Adipocyte (in vitro differentiated cells): ENCODE results near the gene CD96.
"Not testable (repeated sequence)": the region's sequence is repeated elsewhere in the genome, so short reads cannot be mapped to it uniquely, and the experiment has no call there.

Source experiments
- DNase-seq: peaks from one replicate; pipeline ENCODE4 v3.0.0-alpha.2; 2015; ENCODE audit warnings: low read depth
- H3K27me3 ChIP-seq: replicated peaks from 2 replicates; pipeline ENCODE4 v1.7.0; 2013; ENCODE audit warnings: mild to moderate bottlenecking, low read length, moderate library complexity; ENCODE audit not compliant: control insufficient read depth, insufficient read depth
- H3K36me3 ChIP-seq: 2 replicates; pipeline ENCODE4 v1.7.0; 2013; ENCODE audit warnings: low read length, mild to moderate bottlenecking, moderate library complexity; ENCODE audit not compliant: control insufficient read depth, insufficient read depth, severe bottlenecking
- H3K4me1 ChIP-seq: 2 replicates; pipeline ENCODE4 v1.7.0; 2013; ENCODE audit warnings: mild to moderate bottlenecking, low read length, moderate library complexity; ENCODE audit not compliant: control insufficient read depth, insufficient read depth
- H3K4me3 ChIP-seq: 2 replicates; pipeline ENCODE4 v1.7.0; 2013; ENCODE audit warnings: mild to moderate bottlenecking, low read length, moderate library complexity
- H3K9ac ChIP-seq: 2 replicates; pipeline ENCODE4 v1.7.0; 2013; ENCODE audit warnings: mild to moderate bottlenecking, low read length, moderate library complexity
- H3K9me3 ChIP-seq: 2 replicates; pipeline ENCODE4 v1.7.0; 2013; ENCODE audit warnings: mild to moderate bottlenecking, low read length, moderate library complexity; ENCODE audit not compliant: control insufficient read depth

The CD96 gene

DNA sequence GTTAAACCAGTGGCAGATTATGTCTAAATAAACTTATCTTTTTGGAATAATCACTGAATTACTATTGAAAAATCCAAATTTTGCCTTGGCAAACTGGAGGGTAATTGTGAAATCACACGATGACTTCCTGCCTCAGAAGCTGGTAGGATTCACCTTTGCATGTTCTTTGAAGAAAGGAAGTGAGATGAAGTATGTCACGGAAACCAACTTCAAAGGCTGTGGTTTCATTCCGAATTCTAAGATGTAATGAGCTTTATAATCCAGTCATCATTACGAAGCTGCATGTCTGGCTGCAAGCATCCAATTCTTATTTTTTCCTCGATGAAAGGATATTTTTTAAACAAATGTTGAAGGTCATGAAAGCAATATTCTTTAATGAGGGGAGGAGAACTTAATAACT, 68.2 kb downstream of the CD96 start:
- no peak overlapping the region for H3K4me3 ChIP-seq
- no peaks in the 10 kb centered on the region for H3K9me3 ChIP-seq
- no peaks in the 10 kb centered on the region for H3K27me3 ChIP-seq
- no peaks in the 10 kb centered on the region for H3K36me3 ChIP-seq
- no peaks in the 10 kb centered on the region for H3K4me1 ChIP-seq
- DNase-seq: no peak
- H3K9ac ChIP-seq: no peak overlapping the region

DNA sequence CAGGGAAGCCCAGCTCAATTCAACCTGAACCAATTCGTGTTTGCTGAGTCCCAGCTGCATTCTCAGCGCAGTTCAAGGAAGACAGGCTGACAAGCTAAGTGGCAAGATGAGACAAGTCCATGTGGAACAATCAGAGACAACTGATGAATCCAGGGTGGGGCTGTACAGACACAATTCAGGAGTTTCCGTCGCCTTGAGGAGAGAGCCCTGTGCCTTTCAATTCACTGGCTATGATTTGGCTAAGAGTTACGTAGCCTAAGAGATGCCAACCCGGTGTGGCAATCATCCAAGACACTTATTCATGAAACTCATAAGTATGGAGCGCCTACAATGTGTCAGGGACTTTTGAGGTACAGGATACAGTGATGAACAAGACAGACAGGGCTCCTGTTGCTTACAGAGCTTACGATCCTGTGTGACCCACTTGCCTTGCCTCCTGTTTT, 68.6 kb downstream of the CD96 start:
- no peaks in the 10 kb centered on the region for H3K27me3 ChIP-seq
- H3K9ac ChIP-seq: no peak overlapping the region
- no peaks in the 10 kb centered on the region for H3K4me1 ChIP-seq
- no peaks in the 10 kb centered on the region for H3K9me3 ChIP-seq
- H3K36me3 ChIP-seq: no peaks in the 10 kb centered on the region
- no peak for DNase-seq
- H3K4me3 ChIP-seq: no peak overlapping the region

DNA sequence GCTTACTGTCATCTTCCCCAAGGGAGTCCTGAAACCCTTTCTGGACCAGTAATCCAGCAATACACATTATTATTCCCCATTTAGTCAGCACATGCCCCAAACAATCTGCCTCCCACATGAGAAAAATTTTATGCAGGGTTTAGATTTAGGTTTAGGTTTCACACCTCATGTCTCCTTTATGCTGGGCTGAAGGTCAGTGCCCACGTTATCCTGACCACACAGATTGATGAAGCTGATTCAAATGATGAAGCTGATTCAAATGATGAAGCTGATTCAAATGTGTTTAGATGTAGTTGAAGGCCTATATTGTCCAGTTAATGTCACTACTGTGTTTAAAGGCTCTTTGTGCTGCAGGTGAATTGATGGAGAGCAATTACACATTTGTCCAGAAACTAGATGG, 71.3 kb downstream of the CD96 start:
- H3K9ac ChIP-seq: no peak overlapping the region
- no peak for DNase-seq
- no peaks in the 10 kb centered on the region for H3K4me1 ChIP-seq
- H3K9me3 ChIP-seq: no peaks in the 10 kb centered on the region
- no peaks in the 10 kb centered on the region for H3K36me3 ChIP-seq
- H3K27me3 ChIP-seq: no peaks in the 10 kb centered on the region
- no peak overlapping the region for H3K4me3 ChIP-seq

DNA sequence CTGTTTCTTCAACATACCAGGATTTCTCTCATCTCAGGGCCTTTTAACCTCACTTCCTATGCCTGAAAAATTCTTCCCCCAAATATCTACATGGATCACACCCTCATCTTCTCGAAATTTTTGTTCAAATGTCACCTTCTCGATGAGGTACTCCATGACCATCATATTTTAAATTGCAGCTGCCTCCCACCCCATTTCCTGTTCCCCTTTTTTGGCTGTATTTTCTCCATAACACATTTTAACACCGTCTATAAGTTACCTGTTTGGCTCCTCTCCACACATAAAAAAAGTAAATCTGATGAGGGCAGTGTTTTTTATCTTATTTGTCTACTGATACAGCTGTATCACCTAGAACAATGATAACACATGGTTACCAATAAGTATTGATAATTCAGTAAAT, 73.9 kb downstream of the CD96 start:
- no peaks in the 10 kb centered on the region for H3K36me3 ChIP-seq
- H3K27me3 ChIP-seq: no peaks in the 10 kb centered on the region
- H3K4me1 ChIP-seq: no peaks in the 10 kb centered on the region
- H3K9me3 ChIP-seq: no peaks in the 10 kb centered on the region
- DNase-seq: no peak
- no peak overlapping the region for H3K4me3 ChIP-seq
- H3K9ac ChIP-seq: no peak overlapping the region

DNA sequence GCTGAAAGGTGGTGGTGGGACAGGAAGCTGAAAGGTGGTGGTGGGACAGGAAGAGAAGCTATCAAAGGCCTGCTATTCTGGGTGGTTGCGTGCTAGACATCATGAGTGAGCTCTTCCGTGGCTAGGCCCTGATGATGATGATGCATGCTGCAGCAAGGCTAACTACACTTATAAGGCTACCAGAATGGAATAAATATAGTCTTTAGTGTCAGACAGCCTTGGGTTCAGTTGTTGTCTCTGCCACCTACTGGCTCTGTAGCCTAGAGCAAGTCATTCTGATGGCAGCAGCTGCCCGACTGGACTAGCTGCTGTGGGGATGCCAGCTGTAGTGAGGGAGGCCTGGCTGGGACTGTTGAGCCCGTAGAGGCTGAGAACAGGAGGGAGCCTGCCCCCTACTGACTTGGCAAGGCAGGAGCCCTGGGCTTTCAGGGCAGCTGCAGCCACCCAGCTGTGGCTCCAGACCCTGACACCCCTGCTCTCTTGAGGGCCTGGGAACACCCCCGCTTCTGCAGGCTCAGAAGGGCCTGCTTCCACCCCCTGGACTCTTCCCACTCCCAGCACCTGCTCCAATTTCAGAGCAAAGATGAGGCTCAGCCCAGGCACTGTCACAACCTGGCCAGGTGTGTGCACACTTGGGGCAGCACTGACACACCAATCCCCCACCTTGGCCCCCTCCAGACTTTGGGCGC, 74.6 kb downstream of the CD96 start:
- DNase-seq: no peak

DNA sequence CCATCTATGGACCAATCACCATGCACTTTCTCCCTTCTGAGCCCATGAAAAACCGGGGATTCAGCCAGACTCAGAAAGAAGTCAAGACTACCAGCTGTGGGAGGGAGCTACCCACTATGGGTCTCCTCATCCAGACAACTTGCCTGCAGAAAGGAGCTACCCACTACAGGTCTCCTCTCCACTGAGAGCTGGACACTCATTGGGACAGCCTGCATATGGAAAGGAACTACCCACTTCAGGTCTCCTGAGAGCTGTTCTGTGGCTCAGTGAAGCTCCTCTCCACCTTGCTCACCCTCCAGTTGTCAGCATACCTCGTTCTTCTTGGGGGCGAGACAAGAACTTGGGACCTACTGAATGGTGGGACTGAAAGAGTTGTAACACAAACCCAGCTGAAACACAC, 75.4 kb downstream of the CD96 start:
- Histone ChIP-seq H3K9me3 (no peaks in the 10 kb centered on the region), H3K9ac (no peak overlapping the region), H3K36me3 (no peaks in the 10 kb centered on the region), H3K4me3 (no peak overlapping the region), H3K4me1 (no peaks in the 10 kb centered on the region), H3K27me3 (no peaks in the 10 kb centered on the region)
- DNase-seq: no peak

More for the DNA sequence above, 74.6 kb downstream of the CD96 start:
- Histone ChIP-seq H3K4me1 (no peaks in the 10 kb centered on the region), H3K9me3 (no peaks in the 10 kb centered on the region), H3K9ac (no peak overlapping the region), H3K27me3 (no peaks in the 10 kb centered on the region), H3K4me3 (no peak overlapping the region), H3K36me3 (no peaks in the 10 kb centered on the region)

DNA sequence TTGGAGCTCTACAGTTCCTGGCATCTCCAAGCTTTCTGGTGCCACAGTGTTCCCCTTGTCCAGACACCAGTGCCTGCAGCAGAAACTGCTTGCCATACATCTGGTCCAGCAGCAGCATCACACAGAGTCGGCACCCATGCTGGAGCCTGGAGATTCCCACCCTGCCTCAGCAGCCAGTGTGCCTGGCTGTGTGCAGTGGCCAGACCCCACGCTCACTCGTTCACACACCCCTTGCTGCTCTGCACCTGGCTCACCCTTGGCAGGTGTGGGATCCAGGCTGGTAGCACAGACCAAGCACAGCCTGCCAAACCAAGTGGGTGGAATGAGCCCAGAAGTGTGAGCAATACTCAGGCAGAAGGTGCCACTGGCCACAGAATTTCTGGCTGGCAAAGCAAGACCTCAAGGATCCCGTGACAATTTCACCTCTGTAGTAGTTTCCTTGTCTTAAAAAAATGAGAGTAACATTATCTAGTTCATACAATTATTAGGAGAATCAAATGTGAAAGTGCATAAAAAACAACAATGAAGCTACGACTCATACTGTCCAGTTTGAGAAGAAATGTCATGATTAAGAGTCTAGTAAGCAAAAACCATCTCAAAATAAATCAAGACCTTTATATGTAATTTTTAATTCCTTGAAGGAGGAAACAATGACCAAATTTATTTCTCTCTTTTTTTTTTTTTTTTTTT, 76.1 kb downstream of the CD96 start:
- H3K27me3 ChIP-seq: no peaks in the 10 kb centered on the region
- H3K9ac ChIP-seq: no peak overlapping the region
- no peaks in the 10 kb centered on the region for H3K9me3 ChIP-seq
- no peak overlapping the region for H3K4me3 ChIP-seq
- no peaks in the 10 kb centered on the region for H3K36me3 ChIP-seq
- no peak for DNase-seq
- H3K4me1 ChIP-seq: no peaks in the 10 kb centered on the region

DNA sequence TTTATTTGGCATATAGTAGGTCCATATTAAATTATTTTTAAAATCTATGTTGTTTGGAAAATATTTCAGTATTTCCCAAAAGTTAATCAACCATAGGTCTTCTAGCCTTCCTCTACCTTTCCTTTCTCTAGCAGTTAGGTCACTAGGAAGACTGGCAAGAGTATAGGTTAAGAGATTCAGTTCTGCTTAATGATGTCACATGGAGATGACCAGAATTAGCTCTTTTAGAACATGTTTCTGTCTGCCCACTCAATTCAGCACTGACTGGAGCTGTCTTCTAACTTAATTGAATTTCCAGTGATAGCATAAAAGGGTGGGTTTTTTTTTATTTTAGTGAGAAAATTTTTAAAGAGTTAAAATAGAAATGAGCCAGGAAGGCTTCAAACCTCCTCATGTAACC, 76.9 kb downstream of the CD96 start:
- H3K36me3 ChIP-seq: no peaks in the 10 kb centered on the region
- H3K4me1 ChIP-seq: no peaks in the 10 kb centered on the region
- no peaks in the 10 kb centered on the region for H3K27me3 ChIP-seq
- no peak overlapping the region for H3K9ac ChIP-seq
- no peak overlapping the region for H3K4me3 ChIP-seq
- H3K9me3 ChIP-seq: no peaks in the 10 kb centered on the region
- no peak for DNase-seq

DNA sequence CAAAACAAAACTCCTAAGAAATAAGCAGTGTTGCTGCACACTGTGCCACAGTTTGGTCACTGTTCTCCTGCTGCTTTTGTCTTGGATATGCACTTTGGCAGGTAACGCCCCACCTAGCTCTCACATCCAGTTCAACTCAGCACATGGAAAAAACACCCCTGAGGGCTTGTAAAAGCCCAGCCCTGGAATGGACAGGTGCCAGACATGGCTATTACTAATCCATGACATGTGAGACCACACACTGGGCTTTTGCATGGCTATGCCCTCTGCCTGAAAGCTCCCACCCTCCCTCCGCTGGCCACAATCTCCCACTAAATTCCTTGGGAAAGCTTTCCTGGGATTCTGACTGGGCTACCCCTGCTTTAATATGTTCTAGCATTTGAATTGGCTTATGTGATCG, 77.8 kb downstream of the CD96 start:
- Histone ChIP-seq H3K36me3 (no peaks in the 10 kb centered on the region), H3K9ac (no peak overlapping the region), H3K9me3 (no peaks in the 10 kb centered on the region), H3K27me3 (no peaks in the 10 kb centered on the region), H3K4me3 (no peak overlapping the region), H3K4me1 (no peaks in the 10 kb centered on the region)
- no peak for DNase-seq

DNA sequence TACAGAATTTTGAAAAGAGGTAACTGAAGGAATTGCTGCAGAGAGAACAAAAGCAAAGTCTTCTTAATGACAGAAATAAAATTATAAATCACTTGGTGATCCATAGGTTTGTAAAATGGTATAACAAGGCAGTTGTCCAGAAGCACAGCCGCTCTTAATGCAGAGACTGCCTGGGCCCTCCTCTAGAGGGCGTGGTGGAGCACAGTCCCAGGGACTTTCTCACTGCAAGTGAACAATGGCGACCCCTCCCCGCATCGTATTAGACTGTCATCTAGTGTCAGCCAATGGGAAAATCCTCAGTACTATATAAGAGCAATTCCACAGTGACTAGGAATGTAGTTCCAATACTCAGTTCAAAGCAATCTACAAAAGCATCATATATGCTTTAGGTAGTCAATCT, 79.5 kb downstream of the CD96 start:
- no peaks in the 10 kb centered on the region for H3K4me1 ChIP-seq
- no peak overlapping the region for H3K4me3 ChIP-seq
- no peaks in the 10 kb centered on the region for H3K27me3 ChIP-seq
- H3K9me3 ChIP-seq: no peaks in the 10 kb centered on the region
- H3K9ac ChIP-seq: no peak overlapping the region
- H3K36me3 ChIP-seq: no peaks in the 10 kb centered on the region
- no peak for DNase-seq

DNA sequence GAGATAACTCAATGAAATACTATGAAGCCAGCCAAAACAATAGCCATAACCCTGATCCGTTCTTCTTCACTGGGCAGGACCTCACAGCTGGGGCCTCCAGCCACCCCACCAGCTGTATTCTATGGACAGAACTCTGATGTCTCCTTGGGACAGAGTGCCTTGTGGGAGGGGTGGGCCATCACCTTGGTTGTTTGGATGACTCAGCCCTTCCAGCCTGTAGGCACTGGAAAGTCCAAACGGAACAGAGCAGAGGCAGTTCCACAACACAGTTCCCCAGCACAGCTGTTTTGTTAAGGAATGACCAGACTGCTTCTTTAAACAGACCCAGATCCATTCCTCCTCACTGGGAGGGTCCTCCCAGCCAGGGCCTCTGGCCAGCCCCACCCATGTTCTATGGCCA, 85.1 kb downstream of the CD96 start:
- no peak overlapping the region for H3K9ac ChIP-seq
- DNase-seq: peak; percentile 5
- H3K4me3 ChIP-seq: no peak overlapping the region
- peaks cover 16% of the 10 kb centered on the region for H3K9me3 ChIP-seq
- no peaks in the 10 kb centered on the region for H3K4me1 ChIP-seq
- no peaks in the 10 kb centered on the region for H3K36me3 ChIP-seq
- no peaks in the 10 kb centered on the region for H3K27me3 ChIP-seq

DNA sequence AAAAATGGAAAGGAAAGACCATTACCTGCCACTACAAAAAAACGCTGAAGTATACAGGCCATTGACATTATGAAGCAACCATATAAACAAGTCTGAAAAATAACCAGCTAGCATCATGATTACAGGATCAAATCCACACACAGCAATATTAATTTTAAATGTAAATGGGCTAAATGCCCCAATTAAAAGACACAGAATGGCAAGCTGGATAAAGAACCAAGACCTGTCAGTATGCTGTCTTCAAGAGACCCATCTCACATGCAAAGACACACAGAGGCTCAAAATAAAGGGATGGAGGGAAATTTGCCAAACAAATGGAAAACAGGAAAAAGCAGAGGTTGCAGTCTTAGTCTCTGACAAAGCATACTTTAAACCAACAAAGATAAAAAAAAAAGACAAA, 87.0 kb downstream of the CD96 start:
- not testable (repeated sequence) for H3K9ac ChIP-seq, DNase-seq, H3K4me3 ChIP-seq, H3K36me3 ChIP-seq, H3K4me1 ChIP-seq, H3K27me3 ChIP-seq
- H3K9me3 ChIP-seq: peaks cover 16% of the 10 kb centered on the region
